K562 (cell line): ENCODE results near the gene KLC1.

Experiments used
- ELK1 ChIP-seq: sonication (generic); formaldehyde crosslinking; IDR thresholded peaks from 2 replicates; pipeline ENCODE4 v1.8.1; 2022; ENCODE audit warnings: missing genetic modification reagents
- EZH2 ChIP-seq: IDR thresholded peaks from 2 replicates; pipeline ENCODE4 v1.6.1; 2012; ENCODE audit warnings: low read depth, mild to moderate bottlenecking, inconsistent platforms, low read length, borderline replicate concordance
- GABPA ChIP-seq: fragments of 200-800 bp; sonication (Bioruptor generic); conservative IDR thresholded peaks from 2 replicates; pipeline ENCODE4 v1.6.1; 2016; ENCODE audit warnings: low read depth, missing genetic modification characterization, missing compliant biosample characterization
- JUN ChIP-seq, 2 experiments: sonication (generic) in 1 of 2; formaldehyde crosslinking in 1 of 2; IDR thresholded peaks; 2 replicates each; pipeline versions ENCODE4 v1.6.1 to v1.8.0; 2012 to 2022; ENCODE audit warnings: borderline replicate concordance in 2 of 2, mild to moderate bottlenecking in 2 of 2, improper control_type of control experiment in 1 of 2, low read depth in 1 of 2, low read length in 1 of 2, missing genetic modification reagents in 1 of 2
- REST ChIP-seq, 2 experiments: fragments of 450-650 bp; formaldehyde crosslinking in 1 of 2; IDR thresholded peaks; 2 replicates each; pipeline versions ENCODE4 v1.4.0 to v1.6.1; 2014 to 2020; ENCODE audit warnings: mild to moderate bottlenecking in 2 of 2, borderline replicate concordance in 1 of 2, low read depth in 1 of 2
- SMARCA4 ChIP-seq: fragments of 450-650 bp; IDR thresholded peaks from 2 replicates; pipeline ENCODE4 v1.6.1; 2016
- TAF1 ChIP-seq: IDR thresholded peaks from 2 replicates; pipeline ENCODE4 v1.6.1; 2011; ENCODE audit warnings: mild to moderate bottlenecking, low read length, moderate library complexity; ENCODE audit not compliant: insufficient read depth, control insufficient read depth, severe bottlenecking; ENCODE audit errors: extremely low read depth
- ZNF143 ChIP-seq: sonication (generic); formaldehyde crosslinking; IDR thresholded peaks from 2 replicates; pipeline ENCODE4 v1.9.0; 2022; ENCODE audit warnings: mild to moderate bottlenecking, missing genetic modification reagents

- no peak for TF ChIP-seq SMARCA4
- no peak for TF ChIP-seq GABPA (tag)
- TF ChIP-seq ZNF143 (CRISPR knock-in tag), result no peak
- no peak for TF ChIP-seq REST (IDR thresholded peaks at IDR 0.05; ENCODE audit: borderline replicate concordance)
- TF ChIP-seq REST (CRISPR knock-in tag; IDR thresholded peaks at IDR 0.05; ENCODE audit: low read depth), result no peak
- no peak for TF ChIP-seq ELK1 (CRISPR knock-in tag)
- no peak for TF ChIP-seq TAF1
- TF ChIP-seq EZH2, result no peak
- no peak for TF ChIP-seq JUN (IDR thresholded peaks at IDR 0.05; ENCODE audit: borderline replicate concordance, low read depth, low read length)
- no peak for TF ChIP-seq JUN (CRISPR knock-in tag; IDR thresholded peaks at IDR 0.05; ENCODE audit: borderline replicate concordance)
Observed at GRCh38 chr14:103680491-103681231, 51.6 kb downstream of the KLC1 start.
